Measurements from ENCODE around the gene TMEM156. TPM values are rescaled to one million over a fixed set of nuclear protein-coding genes. Genes with fewer than 3 reads are reported as not detected.

TMEM156 gene
- total and polyA plus RNA-seq, 2 donors (not counting 3 experiments of a cell fraction or from before 2014, with no cell fraction given), result 0.39 to 1.00 TPM

GRCh38 chr4:39021631-39022030 lies 10.6 kb downstream of the TMEM156 start:
- DNase-seq (ENCODE audit: low read depth, low spot score), result no peak
- H3K9ac ChIP-seq (replicated peaks; ENCODE audit: extremely low read depth, insufficient read depth, low read length), result no peak overlapping the region
- no TSS peak for BruUV-seq (replicated peaks)
- no peaks in the 10 kb centered on the region for H4K20me1 ChIP-seq (replicated peaks; ENCODE audit: control insufficient read depth, extremely low read depth, insufficient read depth, low read length)
- intact Hi-C loops (cut with micrococcal nuclease), result no loop called here
- H3K27ac ChIP-seq (ENCODE audit: insufficient read depth, low read depth, low read length), result no peak overlapping the region
- H3K4me2 ChIP-seq (ENCODE audit: insufficient read depth, low read length), result no peak overlapping the region
- dilution Hi-C loops (cut with MboI; ENCODE audit: extremely low pct_ligation_motif_present, low sequenced_read_pairs), result no loop called here
- TF ChIP-seq MYC (IDR thresholded peaks at IDR 0.05; ENCODE audit: low read depth, low read length) (no peak), CTCF (IDR thresholded peaks at IDR 0.05; ENCODE audit: extremely low read depth in 1 of 2, insufficient read depth in 1 of 2, low read depth in 1 of 2, low read length in 2 of 2) (no peak), FOS (IDR thresholded peaks at IDR 0.05; ENCODE audit: borderline replicate concordance, insufficient read depth, low read length) (no peak), EZH2 (IDR thresholded peaks at IDR 0.05; ENCODE audit: borderline replicate concordance, low read depth, low read length, severe bottlenecking) (no peak), GATA2 (IDR thresholded peaks at IDR 0.05; ENCODE audit: insufficient read depth, insufficient read length, low read depth, low read length) (no peak), POLR2A (IDR thresholded peaks at IDR 0.05; ENCODE audit: low read depth, low read length) (no peak), POLR2AphosphoS5 (IDR thresholded peaks at IDR 0.05; ENCODE audit: insufficient read depth, low read depth, low read length) (no peak), MAX (IDR thresholded peaks at IDR 0.05; ENCODE audit: insufficient read depth, insufficient read length) (no peak), JUN (IDR thresholded peaks at IDR 0.05; ENCODE audit: borderline replicate concordance, insufficient read depth, insufficient read length, low read depth) (no peak)
- CTCF ChIA-PET, result interaction anchor here (0.9 kb wide), 1 partner anchor 9 kb away, joined by 3 read pairs; no protein-coding TSS in a partner anchor
- no peaks in the 10 kb centered on the region for H3K27me3 ChIP-seq (ENCODE audit: control insufficient read depth in 2 of 2, insufficient read depth in 2 of 2, low read length in 2 of 2)
- no peak overlapping the region for H2AFZ ChIP-seq (ENCODE audit: low read depth, low read length)
- no peaks in the 10 kb centered on the region for H3K9me1 ChIP-seq (replicated peaks; ENCODE audit: control insufficient read depth, extremely low read depth, insufficient read depth, low read length)
- H3K36me3 ChIP-seq (ENCODE audit: control insufficient read depth in 2 of 2, extremely low read depth in 1 of 2, insufficient read depth in 2 of 2, low read length in 2 of 2), result no peaks in the 10 kb centered on the region
- no peak overlapping the region for H3K4me3 ChIP-seq (replicated peaks in 1 of 3; ENCODE audit: insufficient read depth in 1 of 3, low read depth in 1 of 3, low read length in 3 of 3)
- no peaks in the 10 kb centered on the region for H3K9me3 ChIP-seq (replicated peaks; ENCODE audit: control insufficient read depth, insufficient read depth, low read length)
- no peak for FAIRE-seq
- POLR2A ChIA-PET, result no interaction called here
- no peaks in the 10 kb centered on the region for H3K79me2 ChIP-seq (ENCODE audit: control insufficient read depth, insufficient read depth, low read length)
- peaks cover 8% of the 10 kb centered on the region for H3K4me1 ChIP-seq (ENCODE audit: control insufficient read depth, extremely low read depth, insufficient read depth, low read length)
